Lung (tissue), 12 donors: ENCODE measurements around the gene GPR146. TPM values are rescaled to one million over a fixed set of nuclear protein-coding genes. Genes with fewer than 3 reads are reported as not detected.

Experiments used
- ATAC-seq: fragments of 200-7000 bp; cut with Tn5 transposase; one replicate; pipeline ENCODE4 v1.9.1; 2020; ENCODE audit warnings: moderate number of reproducible peaks; ENCODE audit not compliant: insufficient read depth, low FRiP score
- DNase-seq, 3 donors: peaks; one replicate each; pipeline ENCODE4 v3.0.0-alpha.2; 2013 to 2017
- H3K27ac ChIP-seq, 2 donors: one replicate each; pipeline ENCODE4 v1.5.1; 2013; ENCODE audit warnings: mild to moderate bottlenecking in 2 of 2, moderate library complexity in 2 of 2, control low read depth in 1 of 2, inconsistent platforms in 1 of 2, low read depth in 1 of 2, low read length in 1 of 2
- H3K27me3 ChIP-seq, 3 donors: one replicate each; pipeline ENCODE4 v1.5.1; 2013; ENCODE audit warnings: low read length in 2 of 3; ENCODE audit not compliant: control insufficient read depth in 3 of 3, insufficient read depth in 3 of 3
- H3K36me3 ChIP-seq, 4 donors: one replicate each; pipeline ENCODE4 v1.5.1; 2013; ENCODE audit warnings: low read length in 4 of 4, mild to moderate bottlenecking in 1 of 4, moderate library complexity in 1 of 4; ENCODE audit not compliant: control insufficient read depth in 4 of 4, insufficient read depth in 4 of 4
- H3K4me1 ChIP-seq, 5 donors: one replicate each; pipeline ENCODE4 v1.5.1; 2013; ENCODE audit warnings: low read length in 5 of 5, mild to moderate bottlenecking in 2 of 5, moderate library complexity in 1 of 5; ENCODE audit not compliant: control insufficient read depth in 5 of 5, insufficient read depth in 5 of 5
- H3K4me3 ChIP-seq: one replicate; pipeline ENCODE4 v1.5.1; 2013; ENCODE audit warnings: mild to moderate bottlenecking, control low read depth, moderate library complexity
- H3K9ac ChIP-seq, 2 donors: one replicate each; pipeline ENCODE4 v1.5.1; 2013; ENCODE audit warnings: low read length in 2 of 2, control low read depth in 1 of 2; ENCODE audit not compliant: insufficient read depth in 1 of 2
- H3K9me3 ChIP-seq, 4 donors: one replicate each; pipeline ENCODE4 v1.5.1; 2013; ENCODE audit warnings: low read length in 3 of 4, mild to moderate bottlenecking in 1 of 4, moderate library complexity in 1 of 4; ENCODE audit not compliant: control insufficient read depth in 4 of 4, insufficient read depth in 3 of 4
- CTCF ChIP-seq: IDR thresholded peaks from 2 replicates; pipeline ENCODE4 v1.5.1; 2012; ENCODE audit warnings: mild to moderate bottlenecking; ENCODE audit errors: control extremely low read depth, extremely low read depth
- WGBS, 2 donors: extraction: QIAGEN DNeasy Blood & Tissue Kit; methylation state at CpG; one replicate each; pipeline ENCODE4 v1.1.7; 2013; 5-methylcytosine and 5-hydroxymethylcytosine counted together
- polyA plus RNA-seq, 2 donors: library from polyadenylated mRNA; stranded (reverse); fragments of 200-250 nt; gene quantifications; one replicate each; pipeline ENCODE4 v1.2.1, GENCODE V29; 2013
- total RNA-seq, 2 donors: library from RNA; depleted of rRNA in 1 of 2; stranded (reverse); fragments of >200 nt in 1 of 2; gene quantifications; one replicate each; pipeline ENCODE4 v1.2.1, GENCODE V29; 2014 to 2021
- donor health status: control.
- donor health status: control.
- donor health status: Bipolar disorder and iron deficiency.
- donor health status: healthy.
- donor health status: DM: yes; HTN: yes; CAD: no.

Gene GPR146
- total and polyA plus RNA-seq, 4 donors: 13.7 to 27.1 (median 14.0) TPM

- H3K9ac ChIP-seq: no peak overlapping the region
- no peak overlapping the region for H3K4me3 ChIP-seq
- no peak for TF ChIP-seq CTCF
- WGBS, 2 donors: 84 to 87% methylated on average over 12 of the region's 12 CpGs
- ATAC-seq: no peak
- H3K36me3 ChIP-seq: peaks cover 0 to 11% (median 5%) of the 10 kb centered on the region in 4 donors
- no peak overlapping the region for H3K27ac ChIP-seq
- H3K27me3 ChIP-seq: no peaks in the 10 kb centered on the region
- H3K4me1 ChIP-seq: peaks cover 0 to 17% (median 6%) of the 10 kb centered on the region in 5 donors
- no peak for DNase-seq
- no peaks in the 10 kb centered on the region for H3K9me3 ChIP-seq
Measured at GRCh38 chr7:1030444-1031070, 13.8 kb upstream of the GPR146 start.

- no peak for DNase-seq
- WGBS, 2 donors: 95% methylated on average over 25 to 31 of the region's 33 CpGs
- Histone ChIP-seq H3K27me3 (no peaks in the 10 kb centered on the region), H3K9ac (no peak overlapping the region), H3K4me3 (no peak overlapping the region), H3K4me1 (peaks cover 0 to 12% (median 5%) of the 10 kb centered on the region in 5 donors), H3K36me3 (peaks cover 0 to 4% (median 0%) of the 10 kb centered on the region in 4 donors), H3K9me3 (no peaks in the 10 kb centered on the region), H3K27ac (no peak overlapping the region)
- ATAC-seq: no peak
- TF ChIP-seq CTCF: no peak
Measured at GRCh38 chr7:1031716-1032455, 12.5 kb upstream of the GPR146 start.

GRCh38 chr7:1032536-1033181 lies 11.7 kb upstream of the GPR146 start:
- no peak for ATAC-seq
- Histone ChIP-seq H3K4me3 (no peak overlapping the region), H3K4me1 (peaks cover 0 to 9% (median 5%) of the 10 kb centered on the region in 5 donors), H3K27me3 (no peaks in the 10 kb centered on the region), H3K27ac (no peak overlapping the region), H3K9ac (no peak overlapping the region), H3K36me3 (peaks cover 0 to 4% (median 0%) of the 10 kb centered on the region in 4 donors), H3K9me3 (no peaks in the 10 kb centered on the region)
- 93% methylated on average over 23 to 25 of the region's 25 CpGs for WGBS, 2 donors
- no peak for DNase-seq
- TF ChIP-seq CTCF: no peak
